NCI-H510A (cell line): ENCODE measurements around the gene GRAP2.

ENCODE experiments used
- DNase-seq: peaks from one replicate; lab custom pipeline; 2025; lab: John Stamatoyannopoulos, UW

The GRAP2 gene

GRCh38 chr22:39994566-39995392, 93.9 kb downstream of the GRAP2 start, which contains the start of gene FAM83F:
Gene FAM83F (plus strand): TSS chr22:39994954. CDS start chr22:39995043, 89 bp downstream.
- peak; percentile 58 for DNase-seq

GRCh38 chr22:39995393-39996252, 94.7 kb downstream of the GRAP2 start:
- no peak for DNase-seq

GRCh38 chr22:39996732-39997131, 95.8 kb downstream of the GRAP2 start:
- no peak for DNase-seq

GRCh38 chr22:39997421-39997820, 96.5 kb downstream of the GRAP2 start:
- no peak for DNase-seq

- peak; percentile 41 for DNase-seq
Measured at GRCh38 chr22:39997939-39998726, 97.2 kb downstream of the GRAP2 start.

- no peak for DNase-seq
Measured at GRCh38 chr22:39999144-39999757, 98.4 kb downstream of the GRAP2 start.

GRCh38 chr22:40000171-40000570, 99.3 kb downstream of the GRAP2 start:
- no peak for DNase-seq

GRCh38 chr22:40001106-40001505, 100.2 kb downstream of the GRAP2 start:
- DNase-seq = no peak

- DNase-seq = no peak
Measured at GRCh38 chr22:40001800-40002577, 101.1 kb downstream of the GRAP2 start.

- DNase-seq = no peak
Measured at GRCh38 chr22:40002935-40003715, 102.2 kb downstream of the GRAP2 start.

- DNase-seq = no peak
Measured at GRCh38 chr22:40004836-40005235, 104.0 kb downstream of the GRAP2 start.

- no peak for DNase-seq
Measured at GRCh38 chr22:40006641-40007040, 105.8 kb downstream of the GRAP2 start.

- no peak for DNase-seq
Measured at GRCh38 chr22:40007853-40008710, 107.2 kb downstream of the GRAP2 start.

GRCh38 chr22:40008726-40009291, 107.9 kb downstream of the GRAP2 start:
- DNase-seq = no peak

GRCh38 chr22:40009292-40009774, 108.4 kb downstream of the GRAP2 start:
- DNase-seq = peak; percentile 37

- no peak for DNase-seq
Measured at GRCh38 chr22:40009951-40010671, 109.2 kb downstream of the GRAP2 start.

GRCh38 chr22:40010746-40011145, 109.9 kb downstream of the GRAP2 start:
- no peak for DNase-seq
